ENCODE results near the gene SPOP. TPM values are rescaled to one million over a fixed set of nuclear protein-coding genes. Genes with fewer than 3 reads are reported as not detected.
A peak's percentile ranks its signal among the peaks of the same experiment; 100 is the strongest.

SPOP gene
- total RNA-seq, 1 donor from 2014 or later = 32.1 TPM

GRCh38 chr17:49699966-49700575, 22.2 kb upstream of the SPOP start:
- peaks cover 17% of the 10 kb centered on the region for H3K36me3 ChIP-seq (ENCODE audit: control insufficient read depth, insufficient read depth, low read length)
- no peak for FAIRE-seq
- DNase-seq (ENCODE audit: low read depth) = no peak

GRCh38 chr17:49698005-49698404, 20.1 kb upstream of the SPOP start:
- no peak overlapping the region for H3K4me3 ChIP-seq (ENCODE audit: low read depth, low read length)
- H3K36me3 ChIP-seq (ENCODE audit: control insufficient read depth, insufficient read depth, low read length) = peaks cover 9% of the 10 kb centered on the region
- DNase-seq (ENCODE audit: low read depth) = no peak
- TF ChIP-seq CTCF (IDR thresholded peaks at IDR 0.05; ENCODE audit: insufficient read depth, low read length, severe bottlenecking) = no peak
- H3K27me3 ChIP-seq (ENCODE audit: control insufficient read depth, insufficient read depth, low read length) = no peaks in the 10 kb centered on the region
- no peak for FAIRE-seq

More at GRCh38 chr17:49699966-49700575, 22.2 kb upstream of the SPOP start:
- no peak for TF ChIP-seq CTCF (IDR thresholded peaks at IDR 0.05; ENCODE audit: insufficient read depth, low read length, severe bottlenecking)
- no peak overlapping the region for H3K4me3 ChIP-seq (ENCODE audit: low read depth, low read length)
- no peaks in the 10 kb centered on the region for H3K27me3 ChIP-seq (ENCODE audit: control insufficient read depth, insufficient read depth, low read length)

DNA sequence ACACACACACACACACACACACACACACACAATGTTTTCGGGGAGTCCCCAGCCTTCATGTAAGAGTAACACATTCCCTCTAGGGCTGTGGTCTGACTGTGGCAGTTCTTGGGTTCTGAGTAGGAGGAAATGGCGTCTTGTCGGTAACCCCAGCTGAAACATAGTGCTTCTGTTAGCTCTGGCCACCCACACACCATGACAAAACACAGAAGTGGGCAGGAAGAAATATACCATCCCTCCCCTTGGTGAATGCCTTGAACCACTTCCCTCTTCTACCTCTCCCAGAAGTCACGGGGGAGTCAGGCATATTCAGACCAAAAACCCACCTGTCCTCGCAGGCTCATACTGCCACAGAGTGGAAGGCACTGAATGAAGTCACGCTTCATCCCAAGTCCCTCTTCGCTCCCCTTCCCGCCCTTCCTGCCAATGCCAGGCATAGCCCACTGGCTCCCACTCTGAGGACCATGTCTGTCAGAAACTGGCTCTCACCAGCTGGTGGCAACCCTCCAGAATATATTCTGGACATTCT, 18.4 kb upstream of the SPOP start:
- no peak for TF ChIP-seq CTCF (IDR thresholded peaks at IDR 0.05; ENCODE audit: insufficient read depth, low read length, severe bottlenecking)
- H3K27me3 ChIP-seq (ENCODE audit: control insufficient read depth, insufficient read depth, low read length) = no peaks in the 10 kb centered on the region
- FAIRE-seq (no peak), DNase-seq (ENCODE audit: low read depth) (no peak)
- no peak overlapping the region for H3K4me3 ChIP-seq (ENCODE audit: low read depth, low read length)
- H3K36me3 ChIP-seq (ENCODE audit: control insufficient read depth, insufficient read depth, low read length) = peaks cover 4% of the 10 kb centered on the region

DNA sequence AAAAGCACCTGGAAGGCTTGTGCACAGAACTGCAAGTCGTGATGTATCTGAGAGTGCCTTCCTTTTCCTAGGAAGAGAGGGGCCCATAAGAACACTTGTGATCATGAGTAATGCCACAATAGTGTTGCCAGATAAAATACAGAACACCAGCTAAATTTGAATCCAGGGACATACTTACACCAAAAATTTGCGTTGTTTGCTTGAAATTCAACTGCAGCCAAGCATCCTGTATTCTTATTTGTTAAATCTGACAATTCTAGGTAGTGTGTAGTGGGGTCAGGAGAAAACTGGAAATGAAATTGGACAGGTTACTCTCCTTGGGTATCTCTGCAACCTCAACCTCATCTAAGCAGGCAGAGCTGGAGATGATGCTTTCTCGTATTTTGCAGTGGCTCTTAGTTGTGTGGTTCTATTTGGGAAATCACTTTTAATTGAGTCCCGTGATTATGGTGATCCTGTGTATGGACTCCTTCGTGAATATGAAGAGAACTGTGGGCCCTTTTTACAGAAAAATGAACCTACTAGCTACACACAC, 17.9 kb upstream of the SPOP start:
- no peaks in the 10 kb centered on the region for H3K27me3 ChIP-seq (ENCODE audit: control insufficient read depth, insufficient read depth, low read length)
- FAIRE-seq (no peak), DNase-seq (ENCODE audit: low read depth) (no peak)
- peaks cover 4% of the 10 kb centered on the region for H3K36me3 ChIP-seq (ENCODE audit: control insufficient read depth, insufficient read depth, low read length)
- no peak for TF ChIP-seq CTCF (IDR thresholded peaks at IDR 0.05; ENCODE audit: insufficient read depth, low read length, severe bottlenecking)
- no peak overlapping the region for H3K4me3 ChIP-seq (ENCODE audit: low read depth, low read length)

DNA sequence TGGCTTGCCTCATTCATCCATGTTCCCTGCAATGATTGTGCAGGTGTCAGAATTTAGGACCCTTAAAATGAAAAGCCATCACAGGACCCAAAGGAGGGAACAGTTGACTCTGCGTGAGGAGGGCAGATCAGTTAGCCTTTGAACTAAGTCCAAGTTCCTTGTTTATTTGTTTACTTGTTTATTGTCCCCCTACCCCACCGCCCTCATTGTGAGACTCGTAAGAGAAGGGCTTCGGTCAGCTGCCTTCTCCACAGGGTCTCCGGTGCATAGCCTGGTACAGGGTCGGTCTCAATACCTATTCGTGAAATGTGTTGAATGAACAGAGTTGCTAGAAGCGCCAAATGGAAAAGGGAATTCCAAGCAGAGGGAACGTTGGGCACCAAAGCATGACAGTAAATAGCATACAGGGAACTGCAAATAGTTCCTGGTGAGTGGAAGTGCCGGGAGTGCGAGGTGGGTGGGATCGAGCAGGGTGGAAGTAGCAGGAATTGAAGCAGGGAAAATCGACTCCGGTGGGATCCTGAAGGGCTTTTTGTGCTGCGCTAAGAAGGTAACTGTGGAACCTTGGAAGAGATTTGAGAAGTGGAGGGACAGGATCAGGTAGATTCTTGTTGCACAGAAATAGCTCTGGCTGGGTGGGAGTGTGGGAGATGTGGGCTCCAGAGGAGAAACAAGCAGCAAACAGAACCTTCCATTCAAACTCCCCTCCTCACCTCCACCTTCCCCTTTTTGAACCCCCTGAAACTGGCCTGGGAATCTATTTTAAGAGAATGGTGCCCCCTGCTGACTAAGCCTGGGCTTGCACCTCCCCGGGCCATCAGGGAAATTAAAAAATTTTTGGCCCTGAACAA, 17.2 kb upstream of the SPOP start:
- TF ChIP-seq CTCF (IDR thresholded peaks at IDR 0.05; ENCODE audit: insufficient read depth, low read length, severe bottlenecking) = peak; percentile 76
- H3K4me3 ChIP-seq (ENCODE audit: low read depth, low read length) = no peak overlapping the region
- no peak for DNase-seq (ENCODE audit: low read depth)
- no peak for FAIRE-seq
- no peaks in the 10 kb centered on the region for H3K27me3 ChIP-seq (ENCODE audit: control insufficient read depth, insufficient read depth, low read length)
- peaks cover under 1% of the 10 kb centered on the region for H3K36me3 ChIP-seq (ENCODE audit: control insufficient read depth, insufficient read depth, low read length)
